Endothelial cell of umbilical vein (primary cell): ENCODE measurements around the gene ENO4. TPM values are rescaled to one million over a fixed set of nuclear protein-coding genes. Genes with fewer than 3 reads are reported as not detected.

Source experiments
- Bru-seq: library from RNA; stranded (reverse); fragments of 400-500 nt; gene quantifications from one replicate; lab custom pipeline; 2021; lab: Mats Ljungman, UMichigan
- BruChase-seq, 2 experiments: library from RNA; stranded (reverse); fragments of 400-500 nt; gene quantifications; one replicate each; lab custom pipeline; 2021; lab: Mats Ljungman, UMichigan
- BruUV-seq: library from RNA; stranded (reverse); fragments of 400-500 nt; replicated peaks from 2 replicates; lab custom pipeline; 2021; lab: Mats Ljungman, UMichigan
- CTCF ChIA-PET: fragments of 300-600, 350-600 bp; sonication (Branson Sonifier 250); formaldehyde crosslinking; loops from one replicate; lab custom pipeline; 2021; ENCODE audit warnings: antibody characterized with exemption, inconsistent platforms; lab: Charles Lee
- POLR2A ChIA-PET: fragments of 300-600, 350-600 bp; sonication (Branson Sonifier 250); formaldehyde crosslinking; loops from one replicate; lab custom pipeline; 2021; ENCODE audit warnings: antibody characterized with exemption, inconsistent platforms; lab: Charles Lee
- DNase-seq: peaks from one replicate; pipeline ENCODE4 v3.0.0-alpha.2; 2011; ENCODE audit warnings: low read depth, low spot score
- FAIRE-seq: peaks from 2 replicates; lab custom pipeline; 2011; peaks lifted over from hg19 to GRCh38; lab: Jason Lieb, UNC
- H2AFZ ChIP-seq: 2 replicates; pipeline ENCODE4 v1.6.0; 2012; ENCODE audit warnings: low read depth, low read length, control low read depth, inconsistent platforms
- H3K27ac ChIP-seq: 2 replicates; pipeline ENCODE4 v1.5.1; 2011; ENCODE audit warnings: low read depth, mild to moderate bottlenecking, control low read depth, low read length, moderate library complexity; ENCODE audit not compliant: insufficient read depth
- H3K27me3 ChIP-seq, 2 experiments: 2 replicates each; pipeline versions ENCODE4 v1.6.0 to v1.6.1; 2011; ENCODE audit warnings: low read length in 2 of 2, mixed read lengths in 1 of 2; ENCODE audit not compliant: control insufficient read depth in 2 of 2, insufficient read depth in 2 of 2
- H3K36me3 ChIP-seq, 2 experiments: 2 replicates in 1 of 2; 3 replicates in 1 of 2; pipeline ENCODE4 v1.5.1; 2011; ENCODE audit warnings: low read length in 2 of 2, mild to moderate bottlenecking in 1 of 2, moderate library complexity in 1 of 2; ENCODE audit not compliant: control insufficient read depth in 2 of 2, insufficient read depth in 2 of 2; ENCODE audit errors: extremely low read depth in 1 of 2
- H3K4me1 ChIP-seq: 3 replicates; pipeline ENCODE4 v1.5.1; 2011; ENCODE audit warnings: mild to moderate bottlenecking, low read length; ENCODE audit not compliant: control insufficient read depth, insufficient read depth; ENCODE audit errors: extremely low read depth
- H3K4me2 ChIP-seq: 2 replicates; pipeline ENCODE4 v1.6.1; 2011; ENCODE audit warnings: low read length, control low read depth, mixed read lengths; ENCODE audit not compliant: insufficient read depth
- H3K4me3 ChIP-seq, 3 experiments: fragments of 200-600 bp in 1 of 3; sonication (generic), shearing (Covaris generic) in 1 of 3; replicated peaks in 1 of 3; 2 replicates each; pipeline ENCODE4 v1.5.1; 2011 to 2016; ENCODE audit warnings: control low read depth in 3 of 3, low read length in 3 of 3, mild to moderate bottlenecking in 2 of 3, inconsistent platforms in 1 of 3, low read depth in 1 of 3, moderate library complexity in 1 of 3; ENCODE audit not compliant: insufficient read depth in 1 of 3
- H3K79me2 ChIP-seq: 2 replicates; pipeline ENCODE4 v1.6.0; 2012; ENCODE audit warnings: low read length, inconsistent platforms; ENCODE audit not compliant: control insufficient read depth, insufficient read depth
- H3K9ac ChIP-seq: replicated peaks from 2 replicates; pipeline ENCODE3; 2011; ENCODE audit warnings: low read length, control low read depth; ENCODE audit not compliant: insufficient read depth; ENCODE audit errors: extremely low read depth
- H3K9me1 ChIP-seq: replicated peaks from 3 replicates; pipeline ENCODE4 v1.6.0; 2011; ENCODE audit warnings: mild to moderate bottlenecking, low read length; ENCODE audit not compliant: control insufficient read depth, insufficient read depth; ENCODE audit errors: extremely low read depth
- H3K9me3 ChIP-seq: replicated peaks from 2 replicates; pipeline ENCODE4 v1.5.1; 2012; ENCODE audit warnings: low read length, inconsistent platforms; ENCODE audit not compliant: control insufficient read depth, insufficient read depth
- H4K20me1 ChIP-seq: replicated peaks from 2 replicates; pipeline ENCODE3; 2011; ENCODE audit warnings: mild to moderate bottlenecking, low read length; ENCODE audit not compliant: control insufficient read depth, insufficient read depth; ENCODE audit errors: extremely low read depth
- CTCF ChIP-seq, 2 donors: IDR thresholded peaks; 1 replicate in 1 of 2; 2 replicates in 1 of 2; pipeline ENCODE4 v1.5.1; 2011; ENCODE audit warnings: low read length in 2 of 2, mild to moderate bottlenecking in 2 of 2, moderate library complexity in 2 of 2, control low read depth in 1 of 2, inconsistent platforms in 1 of 2, low read depth in 1 of 2; ENCODE audit not compliant: insufficient read depth in 1 of 2; ENCODE audit errors: extremely low read depth in 1 of 2
- EZH2 ChIP-seq: IDR thresholded peaks from 2 replicates; pipeline ENCODE4 v1.6.1; 2012; ENCODE audit warnings: borderline replicate concordance, low read depth, mild to moderate bottlenecking, moderate library complexity, low read length, inconsistent platforms; ENCODE audit not compliant: severe bottlenecking
- FOS ChIP-seq: IDR thresholded peaks from 2 replicates; pipeline ENCODE4 v1.6.1; 2011; ENCODE audit warnings: mild to moderate bottlenecking, low read length, moderate library complexity, borderline replicate concordance; ENCODE audit not compliant: insufficient read depth
- GATA2 ChIP-seq: IDR thresholded peaks from 2 replicates; pipeline ENCODE4 v1.7.0; 2011; ENCODE audit warnings: low read depth, mild to moderate bottlenecking, moderate library complexity, mixed read lengths, low read length; ENCODE audit not compliant: insufficient read length, insufficient read depth
- JUN ChIP-seq: IDR thresholded peaks from 2 replicates; pipeline ENCODE4 v1.6.1; 2011; ENCODE audit warnings: borderline replicate concordance, low read depth; ENCODE audit not compliant: insufficient read length, insufficient read depth
- MAX ChIP-seq: IDR thresholded peaks from 2 replicates; pipeline ENCODE4 v1.6.1; 2011; ENCODE audit not compliant: insufficient read depth, insufficient read length
- MYC ChIP-seq: IDR thresholded peaks from one replicate; pipeline ENCODE4 v1.6.1; 2011; ENCODE audit warnings: mild to moderate bottlenecking, low read depth, low read length
- POLR2A ChIP-seq: IDR thresholded peaks from 2 replicates; pipeline ENCODE4 v1.6.1; 2012; ENCODE audit warnings: low read depth, mild to moderate bottlenecking, control low read depth, low read length
- POLR2AphosphoS5 ChIP-seq: IDR thresholded peaks from 2 replicates; pipeline ENCODE4 v1.6.1; 2012; ENCODE audit warnings: low read depth, mild to moderate bottlenecking, control low read depth, low read length, moderate library complexity; ENCODE audit not compliant: insufficient read depth
- dilution Hi-C: fragments of 300-500 bp; cut with MboI; formaldehyde crosslinking; loops from one replicate; pipeline ENCODE4 v1.15.0; 2019; ENCODE audit warnings: low sequenced_read_pairs; ENCODE audit not compliant: extremely low pct_ligation_motif_present
- intact Hi-C: fragments of 100-400 bp; cut with micrococcal nuclease; formaldehyde crosslinking; loops from one replicate; pipeline ENCODE4 v1.10.0; 2022
- long read RNA-seq: library from polyadenylated mRNA; stranded (forward); transcript quantifications from one replicate; pipeline ENCODE4 v2.0.0, GENCODE V29; 2021
- polyA minus RNA-seq, 3 experiments: library from RNA; depleted of rRNA, polyadenylated mRNA; stranded (reverse); fragments of >200 nt; gene quantifications; 1 replicate in 1 of 3; 2 replicates in 2 of 3; pipeline ENCODE4 v1.2.3, GENCODE V29; 2011
- polyA plus RNA-seq, 4 experiments: library from polyadenylated mRNA; depleted of rRNA in 3 of 4; stranded (reverse) in 3 of 4; unstranded in 1 of 4; fragments of >200 nt; gene quantifications; 2 replicates each; pipeline versions ENCODE4 v1.2.1 to v1.2.3, GENCODE V29; 2011 to 2012; ENCODE audit warnings: missing spikeins in 1 of 4
- total RNA-seq: library from RNA; stranded (reverse); gene quantifications from 2 replicates; pipeline ENCODE4 v1.2.3, GENCODE V29; 2021

ENO4 gene
- total RNA-seq: not detected in 2 replicates
- polyA plus RNA-seq: 0.08 TPM in 1 of 2 replicates, not detected in the other
- polyA plus RNA-seq (2011; cell fraction: cytosol; rRNA removed): 0.05 and 0.08 TPM in 2 replicates
- polyA plus RNA-seq (2011; cell fraction: nucleus; rRNA removed): 0.07 and 0.10 TPM in 2 replicates
- 0.23 and 0.78 TPM in 2 replicates for polyA plus RNA-seq (2012)
- polyA minus RNA-seq: not detected in 2 replicates
- polyA minus RNA-seq (2011; cell fraction: cytosol; rRNA and poly(A)+ RNA removed): not detected
- polyA minus RNA-seq (2011; cell fraction: nucleus; rRNA and poly(A)+ RNA removed): not detected in 2 replicates
- Bru-seq, nascent RNA: percentile 15 among the genes with signal in this experiment
- BruChase-seq, experiment 1, labeled RNA remaining after a 6-hour chase: percentile 6 among the genes with signal in this experiment
- percentile 5 among the genes with signal in this experiment for BruChase-seq, experiment 2, labeled RNA remaining after a 2-hour chase
- long read RNA-seq, partial matches to known transcripts: 0 of 7 reads
- long read RNA-seq, other reads (novel, unspliced or antisense): 7 of 7 reads

GRCh38 chr10:116849248-116850057, at the start of gene ENO4:
Gene ENO4 (plus strand): TSS chr10:116849499. CDS start chr10:116849567, 68 bp downstream.
- no TSS peak for BruUV-seq
- no peak within 1 kb of the TSS for H3K27ac ChIP-seq
- TF ChIP-seq MYC (no peak), POLR2AphosphoS5 (no peak), JUN (no peak), MAX (peak; percentile 45), CTCF (IDR thresholded peaks at IDR 0.05; ENCODE audit: extremely low read depth in 1 of 2, insufficient read depth in 1 of 2, low read depth in 1 of 2, low read length in 2 of 2) (no peak), EZH2 (peak; percentile 31), POLR2A (no peak), GATA2 (no peak), FOS (no peak)
- peak; percentile 68 for FAIRE-seq
- H3K9ac ChIP-seq: peak within 1 kb of the TSS; percentile 25
- H2AFZ ChIP-seq: peak within 1 kb of the TSS; percentile 88
- peak; percentile 89 for DNase-seq
- no peaks in the 10 kb centered on the region for H3K9me3 ChIP-seq
- peaks cover 17 to 18% of the 10 kb centered on the region in 2 experiments for H3K27me3 ChIP-seq
- H3K36me3 ChIP-seq: no peaks in the 10 kb centered on the region
- intact Hi-C loops: loop anchor here (1.0 to 5.0 kb wide), 3 partner anchors 39 to 156 kb away; partner anchors contain the start of gene SHTN1
- H3K9me1 ChIP-seq: no peaks in the 10 kb centered on the region
- POLR2A ChIA-PET: no interaction called here
- no peaks in the 10 kb centered on the region for H3K79me2 ChIP-seq
- H4K20me1 ChIP-seq: no peaks in the 10 kb centered on the region
- CTCF ChIA-PET: interaction anchor here (0.7 to 1.3 kb wide), 12 partner anchors 9 to 325 kb away, joined by 3 to 8 read pairs (median 4); no protein-coding TSS in a partner anchor
- dilution Hi-C loops: no loop called here
- H3K4me1 ChIP-seq: peaks cover 2% of the 10 kb centered on the region
- peak within 1 kb of the TSS; percentile 18 for H3K4me2 ChIP-seq
- peak within 1 kb of the TSS; percentile 8 to 64 (median 37) for H3K4me3 ChIP-seq
